ENCODE measurements around the gene SYTL2.

Gene SYTL2

GRCh38 chr11:85827748-85828639, 17.1 kb upstream of the SYTL2 start:
- no peak for DNase-seq

- DNase-seq: no peak
Observed at GRCh38 chr11:85826116-85826855, 15.3 kb upstream of the SYTL2 start.

GRCh38 chr11:85825616-85826015, 14.7 kb upstream of the SYTL2 start:
- DNase-seq: no peak

- no peak for DNase-seq
Observed at GRCh38 chr11:85823816-85824215, 12.9 kb upstream of the SYTL2 start.

- DNase-seq: no peak
Observed at GRCh38 chr11:85822814-85823213, 11.9 kb upstream of the SYTL2 start.

- no peak for DNase-seq
Observed at GRCh38 chr11:85821636-85822035, 10.7 kb upstream of the SYTL2 start.

GRCh38 chr11:85819441-85819840, 8.5 kb upstream of the SYTL2 start:
- no peak for DNase-seq

- DNase-seq: no peak
Observed at GRCh38 chr11:85815186-85815931, 4.4 kb upstream of the SYTL2 start.

GRCh38 chr11:85813721-85814120, 2.8 kb upstream of the SYTL2 start:
- no peak for DNase-seq

- DNase-seq: no peak
Observed at GRCh38 chr11:85811624-85812023, 683 bp upstream of the SYTL2 start.

GRCh38 chr11:85810521-85810870, 445 bp downstream of the SYTL2 start:
- DNase-seq: no peak

- no peak for DNase-seq
Observed at GRCh38 chr11:85809863-85810262, 1.1 kb downstream of the SYTL2 start.

GRCh38 chr11:85809191-85809590, 1.8 kb downstream of the SYTL2 start:
- no peak for DNase-seq

- DNase-seq: no peak
Observed at GRCh38 chr11:85806876-85807275, 4.1 kb downstream of the SYTL2 start.

- no peak for DNase-seq
Observed at GRCh38 chr11:85806016-85806415, 4.9 kb downstream of the SYTL2 start.

GRCh38 chr11:85805387-85805786, 5.6 kb downstream of the SYTL2 start:
- no peak for DNase-seq

- no peak for DNase-seq
Observed at GRCh38 chr11:85803920-85804319, 7.0 kb downstream of the SYTL2 start.

- no peak for DNase-seq
Observed at GRCh38 chr11:85803303-85803702, 7.6 kb downstream of the SYTL2 start.

- DNase-seq: no peak
Observed at GRCh38 chr11:85801527-85801926, 9.4 kb downstream of the SYTL2 start.

- DNase-seq: no peak
Observed at GRCh38 chr11:85800595-85801342, 10.2 kb downstream of the SYTL2 start.

- no peak for DNase-seq
Observed at GRCh38 chr11:85799142-85799541, 11.8 kb downstream of the SYTL2 start.

GRCh38 chr11:85798361-85798760, 12.6 kb downstream of the SYTL2 start:
- no peak for DNase-seq
